PC-9 (cell line): ENCODE measurements around the gene CTNNAL1.

Source experiments
- EZH2 ChIP-seq: fragments of 200-600 bp; sonication (generic); IDR thresholded peaks from 2 replicates; pipeline ENCODE4 v1.8.0; 2017; ENCODE audit warnings: antibody characterized with exemption, low read depth
- TF ChIP-seq, protein P1 (sequence below): fragments of 200-600 bp; sonication (generic); conservative IDR thresholded peaks from 2 replicates; pipeline ENCODE4 v1.6.1; 2017; ENCODE audit warnings: mixed run types, antibody characterized with exemption, mild to moderate bottlenecking, moderate library complexity

DNA sequence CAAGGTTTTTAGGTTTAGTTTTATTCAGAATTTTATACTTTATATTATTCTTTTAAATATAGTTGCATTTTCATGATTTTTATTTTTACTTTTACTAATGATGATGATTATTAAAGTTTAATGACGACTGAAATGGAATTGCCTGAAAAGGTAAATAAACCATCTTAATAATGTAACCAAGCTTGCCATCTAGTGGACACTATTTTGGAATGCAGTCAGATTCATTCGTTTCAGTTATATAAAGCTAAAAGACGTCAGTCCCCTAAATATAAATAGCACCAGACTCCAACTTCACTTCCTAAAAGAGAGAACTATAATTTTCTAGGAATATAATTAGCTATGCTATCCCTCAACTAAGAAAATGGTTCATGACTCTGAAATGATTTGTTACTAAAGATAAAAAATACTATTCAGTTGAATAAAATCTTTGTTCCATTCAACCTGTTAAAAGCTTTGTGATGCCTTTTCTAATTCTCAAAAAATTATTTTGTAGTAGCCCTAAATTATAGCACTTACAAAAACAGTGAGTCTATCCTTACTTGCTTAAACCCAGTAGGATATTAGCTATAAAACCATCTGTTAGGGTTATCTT lies 59.2 kb downstream of the CTNNAL1 start:
- TF ChIP-seq, protein P1, sequence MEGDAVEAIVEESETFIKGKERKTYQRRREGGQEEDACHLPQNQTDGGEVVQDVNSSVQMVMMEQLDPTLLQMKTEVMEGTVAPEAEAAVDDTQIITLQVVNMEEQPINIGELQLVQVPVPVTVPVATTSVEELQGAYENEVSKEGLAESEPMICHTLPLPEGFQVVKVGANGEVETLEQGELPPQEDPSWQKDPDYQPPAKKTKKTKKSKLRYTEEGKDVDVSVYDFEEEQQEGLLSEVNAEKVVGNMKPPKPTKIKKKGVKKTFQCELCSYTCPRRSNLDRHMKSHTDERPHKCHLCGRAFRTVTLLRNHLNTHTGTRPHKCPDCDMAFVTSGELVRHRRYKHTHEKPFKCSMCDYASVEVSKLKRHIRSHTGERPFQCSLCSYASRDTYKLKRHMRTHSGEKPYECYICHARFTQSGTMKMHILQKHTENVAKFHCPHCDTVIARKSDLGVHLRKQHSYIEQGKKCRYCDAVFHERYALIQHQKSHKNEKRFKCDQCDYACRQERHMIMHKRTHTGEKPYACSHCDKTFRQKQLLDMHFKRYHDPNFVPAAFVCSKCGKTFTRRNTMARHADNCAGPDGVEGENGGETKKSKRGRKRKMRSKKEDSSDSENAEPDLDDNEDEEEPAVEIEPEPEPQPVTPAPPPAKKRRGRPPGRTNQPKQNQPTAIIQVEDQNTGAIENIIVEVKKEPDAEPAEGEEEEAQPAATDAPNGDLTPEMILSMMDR, result peak; percentile 76
- TF ChIP-seq EZH2, result no peak
